ENCODE measurements around the gene SPRR3. TPM values are rescaled to one million over a fixed set of nuclear protein-coding genes. Genes with fewer than 3 reads are reported as not detected.

SPRR3 gene
- polyA plus RNA-seq, 1 experiment = not detected

DNA sequence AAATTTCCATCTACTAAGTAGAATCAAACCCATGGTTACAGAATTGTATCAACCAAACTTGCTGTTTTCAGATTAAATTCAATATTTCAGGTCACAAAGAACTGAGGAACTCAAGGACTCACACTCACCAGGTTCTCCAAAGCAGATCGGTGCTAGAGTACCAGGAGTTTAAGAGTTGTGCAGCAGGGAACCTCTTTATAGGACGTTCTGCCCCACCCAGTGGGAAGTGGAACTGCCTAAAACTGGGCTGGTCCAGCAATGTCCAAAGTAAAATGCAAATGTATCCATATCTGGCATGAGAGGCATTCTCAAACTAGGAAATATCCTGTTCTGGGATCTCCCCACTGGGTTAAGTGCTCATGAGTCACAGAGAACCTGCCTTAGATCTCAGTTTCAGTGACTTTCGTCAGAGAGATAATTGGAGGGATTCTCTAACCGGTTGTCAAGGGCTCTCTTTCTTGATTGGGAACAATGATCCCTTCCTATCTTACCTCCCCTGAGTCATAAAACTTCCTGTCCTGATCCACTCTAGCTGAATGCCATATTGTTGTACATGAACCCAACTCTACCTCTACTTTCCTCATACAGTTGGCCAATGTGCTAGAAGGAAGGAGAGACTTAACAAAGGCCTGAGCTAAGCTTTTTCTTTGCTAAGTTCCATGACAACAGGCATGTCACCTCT is 39.5 kb downstream of the SPRR3 start, which contains the start of gene SPRR2D:
Gene SPRR2D (minus strand): TSS at position 171 of the 682 bp plus-strand sequence. CDS start 774 bp downstream, outside the sequence.
- CTCF ChIA-PET = no interaction called here
- DNase-seq (ENCODE audit: low read depth, low spot score) = no peak
- no peak within 1 kb of the TSS for H3K27ac ChIP-seq (ENCODE audit: low read depth, low read length)
- no peaks in the 10 kb centered on the region for H3K9me3 ChIP-seq (ENCODE audit: control insufficient read depth, insufficient read depth, low read length)
- no peaks in the 10 kb centered on the region for H3K27me3 ChIP-seq (ENCODE audit: control insufficient read depth, insufficient read depth, low read length)
- POLR2A ChIA-PET = no interaction called here
- TF ChIP-seq, protein P1, sequence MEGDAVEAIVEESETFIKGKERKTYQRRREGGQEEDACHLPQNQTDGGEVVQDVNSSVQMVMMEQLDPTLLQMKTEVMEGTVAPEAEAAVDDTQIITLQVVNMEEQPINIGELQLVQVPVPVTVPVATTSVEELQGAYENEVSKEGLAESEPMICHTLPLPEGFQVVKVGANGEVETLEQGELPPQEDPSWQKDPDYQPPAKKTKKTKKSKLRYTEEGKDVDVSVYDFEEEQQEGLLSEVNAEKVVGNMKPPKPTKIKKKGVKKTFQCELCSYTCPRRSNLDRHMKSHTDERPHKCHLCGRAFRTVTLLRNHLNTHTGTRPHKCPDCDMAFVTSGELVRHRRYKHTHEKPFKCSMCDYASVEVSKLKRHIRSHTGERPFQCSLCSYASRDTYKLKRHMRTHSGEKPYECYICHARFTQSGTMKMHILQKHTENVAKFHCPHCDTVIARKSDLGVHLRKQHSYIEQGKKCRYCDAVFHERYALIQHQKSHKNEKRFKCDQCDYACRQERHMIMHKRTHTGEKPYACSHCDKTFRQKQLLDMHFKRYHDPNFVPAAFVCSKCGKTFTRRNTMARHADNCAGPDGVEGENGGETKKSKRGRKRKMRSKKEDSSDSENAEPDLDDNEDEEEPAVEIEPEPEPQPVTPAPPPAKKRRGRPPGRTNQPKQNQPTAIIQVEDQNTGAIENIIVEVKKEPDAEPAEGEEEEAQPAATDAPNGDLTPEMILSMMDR (IDR thresholded peaks at IDR 0.05; ENCODE audit: low read depth, low read length) = no peak
- no peak within 1 kb of the TSS for H3K4me3 ChIP-seq (ENCODE audit: low read depth, low read length)

- POLR2A ChIA-PET = no interaction called here
- DNase-seq (ENCODE audit: low read depth, low spot score) = no peak
These were observed 47.7 kb downstream of the SPRR3 start for GRCh38 chr1:153049211-153049610.

More at GRCh38 chr1:153049211-153049610, 47.7 kb downstream of the SPRR3 start:
- TF ChIP-seq, protein P1 (IDR thresholded peaks at IDR 0.05; ENCODE audit: low read depth, low read length) = no peak
- H3K4me3 ChIP-seq (ENCODE audit: low read depth, low read length) = no peak overlapping the region
- H3K27ac ChIP-seq (ENCODE audit: low read depth, low read length) = no peak overlapping the region
- no peaks in the 10 kb centered on the region for H3K9me3 ChIP-seq (ENCODE audit: control insufficient read depth, insufficient read depth, low read length)
- CTCF ChIA-PET = no interaction called here
- H3K27me3 ChIP-seq (ENCODE audit: control insufficient read depth, insufficient read depth, low read length) = no peaks in the 10 kb centered on the region

Small RNA genes within 50 kb of the gene (small RNA-seq; reads per million reads assigned to genes)
- not detected for gene AL356867.1 (ENCODE audit: insufficient read length, low read depth)
- gene RF00322 (ENCODE audit: insufficient read length, low read depth) = not detected
- not detected for gene SPRR1A (ENCODE audit: insufficient read length, low read depth)

Other genes with a start within 250 kb of the SPRR3 start
- gene KPRP, start 243.7 kb upstream of the SPRR3 start, polyA plus RNA-seq (2011; rRNA removed) = not detected in 2 replicates
- gene LCE1F, start 226.6 kb upstream of the SPRR3 start, polyA plus RNA-seq (2011; rRNA removed) = not detected in 2 replicates
- gene LCE1E, start 215.5 kb upstream of the SPRR3 start, polyA plus RNA-seq (2011; rRNA removed) = not detected in 2 replicates
- gene LCE1D, start 205.0 kb upstream of the SPRR3 start, polyA plus RNA-seq (2011; rRNA removed) = not detected in 2 replicates
- not detected in 2 replicates for gene LCE1C, start 195.1 kb upstream of the SPRR3 start, polyA plus RNA-seq (2011; rRNA removed)
- not detected in 2 replicates for gene LCE1B, start 189.8 kb upstream of the SPRR3 start, polyA plus RNA-seq (2011; rRNA removed)
- gene LCE1A, start 174.3 kb upstream of the SPRR3 start, polyA plus RNA-seq (2011; rRNA removed) = not detected in 2 replicates
- gene LCE6A, start 158.9 kb upstream of the SPRR3 start, polyA plus RNA-seq (2011; rRNA removed) = not detected in 2 replicates
- not detected in 2 replicates for gene LCE7A, start 141.8 kb upstream of the SPRR3 start, polyA plus RNA-seq (2011; rRNA removed)
- not detected in 2 replicates for gene SMCP, start 123.4 kb upstream of the SPRR3 start, polyA plus RNA-seq (2011; rRNA removed)
- gene IVL, start 93.2 kb upstream of the SPRR3 start, polyA plus RNA-seq (2011; rRNA removed) = not detected in 2 replicates
- gene SPRR5, start 54.5 kb upstream of the SPRR3 start, polyA plus RNA-seq (2011; rRNA removed) = not detected in 2 replicates
- not detected in 2 replicates for gene SPRR4, start 31.1 kb upstream of the SPRR3 start, polyA plus RNA-seq (2011; rRNA removed)
- not detected in 2 replicates for gene SPRR1A, start 17.7 kb upstream of the SPRR3 start, polyA plus RNA-seq (2011; rRNA removed)
- gene SPRR1B, start 29.5 kb downstream of the SPRR3 start, polyA plus RNA-seq (2011; rRNA removed) = not detected in 2 replicates
- not detected in 2 replicates for gene SPRR2D, start 39.4 kb downstream of the SPRR3 start, polyA plus RNA-seq (2011; rRNA removed)
- gene SPRR2A, start 55.8 kb downstream of the SPRR3 start, polyA plus RNA-seq (2011; rRNA removed) = not detected in 2 replicates
- not detected in 2 replicates for gene SPRR2B, start 69.9 kb downstream of the SPRR3 start, polyA plus RNA-seq (2011; rRNA removed)
- gene SPRR2E, start 92.8 kb downstream of the SPRR3 start, polyA plus RNA-seq (2011; rRNA removed) = not detected in 2 replicates
- not detected in 2 replicates for gene SPRR2F, start 111.8 kb downstream of the SPRR3 start, polyA plus RNA-seq (2011; rRNA removed)
- gene SPRR2G, start 149.1 kb downstream of the SPRR3 start, polyA plus RNA-seq (2011; rRNA removed) = not detected in 2 replicates
- gene LELP1, start 201.7 kb downstream of the SPRR3 start, polyA plus RNA-seq (2011; rRNA removed) = not detected in 2 replicates
- not detected in 2 replicates for gene PRR9, start 215.8 kb downstream of the SPRR3 start, polyA plus RNA-seq (2011; rRNA removed)

Measured in AG04450 (cell line).